COLO829 (cell line): ENCODE data around the gene C2orf42.
"Not testable (repeated sequence)": the region's sequence is repeated elsewhere in the genome, so short reads cannot be mapped to it uniquely, and the experiment has no call there.

ENCODE experiments used
- DNase-seq: peaks from one replicate; pipeline ENCODE4 v3.0.0; 2012; ENCODE audit warnings: low spot score

The C2orf42 gene

DNA sequence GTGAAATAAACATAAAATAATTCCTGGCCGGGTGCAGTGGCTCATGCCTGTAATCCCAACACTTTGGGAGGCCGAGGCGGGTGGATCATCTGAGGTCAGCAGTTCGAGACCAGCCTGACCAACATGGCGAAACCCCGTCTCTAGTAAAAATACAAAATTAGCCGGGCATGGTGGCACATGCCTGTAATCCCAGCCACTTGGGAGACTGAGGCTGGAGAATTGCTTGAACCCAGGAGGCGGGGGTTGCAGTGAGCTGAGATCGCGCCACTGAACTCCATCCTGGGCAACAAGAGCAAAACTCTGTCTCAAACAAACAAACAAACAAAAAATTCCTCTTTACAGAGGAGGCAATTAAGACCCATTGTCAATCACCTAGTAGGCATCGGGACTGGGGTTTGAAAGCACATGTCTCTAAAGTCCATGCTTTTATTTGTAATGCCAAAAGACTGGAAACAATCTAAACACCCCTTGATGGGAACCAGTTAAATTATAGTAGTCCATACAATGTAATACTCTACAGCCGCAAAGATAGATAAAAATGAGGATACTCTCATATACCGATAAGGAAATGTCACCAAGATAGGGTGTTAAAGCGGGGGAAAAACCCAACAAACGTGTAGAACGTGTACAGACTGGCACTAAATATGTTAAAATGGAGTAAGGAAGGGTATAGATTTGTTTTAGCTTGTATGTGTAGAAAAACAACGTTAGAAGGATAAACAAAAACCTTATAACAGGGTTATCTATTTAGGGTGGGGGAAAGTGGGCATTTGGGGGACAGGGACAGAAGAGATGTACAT lies 59.3 kb downstream of the C2orf42 start:
- DNase-seq: not testable (repeated sequence)

DNA sequence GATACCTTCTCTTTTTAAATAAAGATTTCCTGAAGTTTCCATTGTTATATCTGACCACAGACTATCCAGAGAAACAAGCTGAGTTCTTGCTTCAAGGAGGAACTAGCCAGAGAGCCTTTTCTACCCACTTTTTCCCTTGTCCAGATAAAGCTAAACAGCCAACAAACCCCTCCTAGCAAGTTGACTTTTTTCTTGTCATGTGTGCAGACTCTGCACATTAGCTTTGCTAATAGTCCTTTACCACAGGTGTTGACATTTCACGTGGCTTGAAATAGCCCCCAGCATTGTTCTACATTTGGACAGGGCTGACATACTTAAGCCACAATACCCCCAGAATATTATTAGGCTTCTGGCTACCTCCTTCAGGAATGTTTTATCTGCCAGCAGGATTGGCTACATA lies 62.8 kb downstream of the C2orf42 start:
- no peak for DNase-seq

DNA sequence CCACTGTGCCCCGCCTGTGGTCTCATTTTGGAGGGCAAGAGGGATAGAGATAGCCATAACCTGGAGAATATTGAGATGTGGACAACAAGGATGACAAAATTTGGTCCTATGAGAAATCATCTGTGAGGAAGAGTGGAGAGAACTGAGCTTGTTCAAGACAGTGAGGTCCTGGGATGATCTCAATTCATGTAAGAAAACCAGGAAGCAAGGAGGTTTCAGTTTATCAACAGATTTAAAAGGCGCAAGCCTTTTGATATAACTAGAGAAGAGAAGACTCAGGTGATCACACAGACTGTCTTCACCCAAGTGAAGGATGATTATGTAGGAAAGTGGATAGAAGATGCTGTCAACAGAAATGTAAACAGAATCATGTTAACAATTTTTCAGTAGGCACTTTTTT lies 64.4 kb downstream of the C2orf42 start:
- DNase-seq: no peak

DNA sequence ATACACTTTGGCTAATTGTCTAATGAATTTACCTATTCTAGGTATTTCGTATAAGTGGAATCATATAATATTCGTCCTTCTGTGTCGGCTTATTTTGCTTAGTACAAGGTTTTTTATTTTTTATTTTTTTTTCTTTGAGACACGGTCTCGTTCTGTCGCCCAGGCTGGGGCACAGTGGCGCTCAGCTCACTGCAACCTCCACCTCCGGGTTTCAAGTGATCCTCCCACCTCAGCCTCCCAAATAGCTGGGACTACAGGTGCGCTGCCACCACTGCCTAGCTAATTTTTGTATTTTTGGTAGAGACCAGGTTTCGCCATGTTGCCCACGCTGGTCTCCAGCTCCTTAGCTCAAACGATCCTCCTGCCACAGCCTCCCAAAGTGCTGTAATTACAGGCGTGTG lies 65.3 kb downstream of the C2orf42 start:
- DNase-seq: no peak

DNA sequence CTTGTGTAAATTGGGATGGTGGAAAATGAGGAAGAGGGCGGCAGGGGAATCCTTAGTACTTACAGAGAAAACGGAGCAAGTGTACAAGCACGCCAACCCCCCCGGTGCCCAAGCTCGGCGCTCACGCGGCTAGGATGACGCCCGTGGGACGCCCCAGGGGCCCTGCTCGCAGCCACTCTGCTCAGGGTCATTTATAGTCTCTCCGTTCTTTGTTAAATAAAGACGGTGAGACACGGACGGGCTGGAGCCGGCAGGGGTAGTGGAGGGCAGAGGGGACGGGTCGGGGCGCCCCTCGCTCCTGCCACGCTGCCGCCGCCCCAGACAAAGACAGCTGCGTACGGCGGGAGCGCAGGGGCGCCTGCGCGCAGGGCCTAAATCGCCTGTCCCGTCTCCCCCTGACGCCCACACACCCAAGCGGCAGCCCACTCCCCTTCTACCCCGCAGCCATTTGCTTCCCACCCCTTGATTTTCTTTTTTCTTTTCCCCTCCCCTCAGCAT lies 65.8 kb downstream of the C2orf42 start:
- DNase-seq: no peak

DNA sequence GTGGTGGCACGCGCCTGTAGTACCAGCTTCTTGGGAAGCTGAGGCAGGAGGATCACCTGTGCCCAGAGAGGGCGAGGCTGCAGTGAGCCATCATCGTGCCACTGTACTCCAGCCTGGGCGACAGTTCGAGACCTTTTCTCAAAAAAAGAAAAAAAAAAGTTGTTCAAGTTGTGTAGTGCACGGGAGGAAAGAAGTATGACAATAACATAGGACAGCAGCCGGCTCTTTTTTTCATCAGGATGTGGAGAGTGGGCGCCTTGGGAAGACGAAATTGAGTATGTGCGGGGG lies 67.0 kb downstream of the C2orf42 start:
- no peak for DNase-seq

DNA sequence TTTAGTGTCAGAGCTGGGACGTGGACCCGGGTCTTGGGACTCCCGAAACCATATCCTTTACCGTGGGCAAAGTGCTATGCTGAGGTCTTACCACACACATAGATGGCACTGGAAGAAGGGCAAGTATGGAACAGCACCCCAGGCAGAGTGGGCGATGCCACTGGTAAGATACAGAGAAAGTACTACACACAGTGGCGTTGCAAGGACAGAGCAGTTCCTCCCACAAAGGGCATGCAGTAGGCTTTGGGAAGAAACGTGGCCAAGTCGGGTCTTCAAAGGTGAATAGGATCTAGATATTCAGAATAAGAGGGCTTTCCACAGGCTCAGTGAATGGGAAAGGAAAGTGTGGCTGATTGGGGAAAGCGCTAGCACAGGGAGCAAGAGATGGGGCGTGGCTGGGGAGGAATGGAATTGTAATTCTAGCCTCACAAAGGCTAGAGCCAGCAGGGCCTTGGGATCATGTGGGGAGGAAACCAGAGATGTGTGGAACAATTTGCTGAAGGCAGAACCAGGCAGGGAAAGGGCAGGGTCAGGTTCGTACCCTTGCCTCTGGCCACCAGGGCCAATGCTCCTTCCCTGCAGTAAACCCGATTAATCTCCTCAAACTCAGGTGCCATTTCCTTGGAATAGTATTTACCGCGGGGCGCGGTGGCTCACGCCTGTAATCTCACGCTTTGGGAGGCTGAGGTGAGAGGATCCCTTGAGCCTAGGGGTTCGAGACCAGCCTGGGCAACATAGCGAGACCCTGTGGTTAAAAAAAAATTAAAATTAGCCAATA lies 67.6 kb downstream of the C2orf42 start:
- DNase-seq: peak; percentile 47

DNA sequence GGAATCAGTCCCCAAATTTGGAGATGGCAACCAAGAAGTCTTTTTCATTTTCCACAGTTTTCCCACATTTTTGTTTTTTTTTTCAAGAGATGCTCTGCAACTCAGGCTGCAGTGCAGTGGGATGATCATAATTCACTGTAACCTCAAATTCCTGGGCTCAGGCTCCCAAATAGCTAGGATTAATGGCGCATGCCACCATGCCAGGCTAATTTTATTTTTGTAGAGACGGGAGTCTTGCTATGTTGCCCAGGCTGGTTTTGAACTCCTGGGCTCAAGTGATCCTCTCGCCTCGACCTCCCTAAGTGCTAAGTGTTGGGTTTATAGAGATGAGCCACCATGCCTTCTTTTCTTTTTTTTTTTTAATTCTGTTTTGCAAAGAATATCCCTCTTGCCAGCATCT lies 68.3 kb downstream of the C2orf42 start:
- DNase-seq: no peak

DNA sequence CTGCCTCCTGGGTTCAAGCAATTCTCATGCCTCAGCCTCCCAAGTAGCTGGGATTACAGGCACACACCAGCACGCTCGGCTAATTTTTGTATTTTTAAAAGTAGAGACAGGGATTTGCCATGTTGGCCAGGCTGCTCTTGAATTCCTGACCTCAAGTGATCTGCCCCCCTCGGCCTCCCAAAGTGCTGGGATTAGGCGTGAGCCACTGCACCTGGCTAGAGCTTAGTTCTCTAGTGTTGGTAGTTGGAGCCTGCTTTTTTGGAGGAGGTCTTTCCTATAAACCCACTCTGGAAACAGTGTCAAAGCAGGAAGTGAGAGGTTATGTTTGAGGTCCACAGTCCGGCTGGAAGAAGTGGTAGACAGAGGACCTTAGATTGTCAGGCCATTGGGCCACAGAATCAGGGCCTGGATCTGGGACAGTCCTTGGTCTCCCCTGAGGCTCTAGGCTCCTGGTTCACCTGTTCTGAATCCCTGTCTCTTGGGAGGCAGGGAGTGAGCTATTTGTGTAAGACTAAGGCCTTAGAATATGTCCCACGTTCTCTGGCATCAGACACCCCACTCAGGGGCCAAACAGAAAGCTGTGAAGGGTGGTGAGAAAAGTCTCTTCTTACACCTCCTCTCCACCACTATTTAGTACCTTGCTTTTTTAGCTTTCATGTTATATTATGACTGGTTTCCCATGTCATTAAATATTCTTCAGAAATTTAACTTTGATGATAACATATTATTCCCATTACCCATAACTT lies 69.0 kb downstream of the C2orf42 start:
- no peak for DNase-seq

DNA sequence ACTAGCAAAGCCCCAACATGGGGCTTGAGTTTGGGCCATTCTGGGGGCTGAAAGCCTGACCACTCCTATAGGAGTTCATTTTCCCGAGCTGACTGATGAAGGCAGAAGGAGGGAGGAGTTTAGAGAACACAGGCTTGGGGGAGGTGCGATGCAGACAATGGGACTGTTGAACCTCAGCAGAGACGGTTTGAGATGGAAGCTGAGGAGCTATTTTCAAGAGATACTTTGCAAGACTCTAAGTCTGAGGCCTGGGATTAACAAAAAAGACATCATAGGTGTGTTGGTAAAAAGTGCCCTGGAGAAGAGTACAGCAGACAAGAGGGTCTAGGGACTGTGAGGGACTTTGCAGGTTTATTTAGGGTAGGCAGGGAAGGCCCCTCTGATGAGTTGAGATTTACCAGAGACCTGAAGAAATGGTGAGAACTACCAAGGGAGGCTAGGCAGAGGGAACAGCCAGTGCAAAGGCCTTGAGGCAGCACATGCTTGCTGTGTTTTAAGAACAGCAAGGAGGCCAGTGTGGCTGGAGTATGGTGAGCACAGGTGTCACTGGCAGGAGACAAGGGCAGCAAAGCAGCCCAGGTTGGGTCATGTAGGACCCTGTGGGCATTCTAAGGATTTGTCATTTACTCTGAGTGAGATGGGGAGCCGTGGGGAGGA lies 71.9 kb downstream of the C2orf42 start:
- DNase-seq: no peak

DNA sequence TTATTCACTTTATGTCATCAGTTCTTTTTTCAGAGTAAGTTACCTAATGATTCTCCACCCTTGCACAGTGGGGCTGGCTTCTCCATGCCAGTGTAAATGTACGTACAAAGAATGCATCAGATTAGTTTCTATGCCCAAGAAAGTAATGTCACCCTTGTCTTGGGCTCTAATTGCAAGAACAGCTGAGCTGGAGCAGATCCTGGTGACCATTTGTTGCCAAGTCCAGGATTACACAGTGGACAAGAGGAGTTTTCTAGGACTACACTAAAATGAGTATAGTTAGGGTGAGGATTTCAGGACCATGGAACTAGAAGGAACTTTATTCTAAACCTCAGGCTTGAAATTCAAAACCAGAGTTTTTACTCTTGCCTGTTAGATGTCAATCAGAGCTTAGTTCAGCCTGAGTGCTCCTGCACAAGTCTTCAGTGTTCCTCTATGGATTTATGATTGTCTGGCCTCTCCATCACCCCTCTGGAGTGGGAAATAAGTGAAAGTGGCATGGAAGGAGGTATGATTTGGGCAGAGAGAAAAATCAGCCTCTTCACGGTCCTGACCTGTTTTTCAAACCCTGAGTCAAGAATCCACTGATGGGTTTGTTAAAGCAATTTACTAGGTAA lies 73.8 kb downstream of the C2orf42 start:
- DNase-seq: no peak

DNA sequence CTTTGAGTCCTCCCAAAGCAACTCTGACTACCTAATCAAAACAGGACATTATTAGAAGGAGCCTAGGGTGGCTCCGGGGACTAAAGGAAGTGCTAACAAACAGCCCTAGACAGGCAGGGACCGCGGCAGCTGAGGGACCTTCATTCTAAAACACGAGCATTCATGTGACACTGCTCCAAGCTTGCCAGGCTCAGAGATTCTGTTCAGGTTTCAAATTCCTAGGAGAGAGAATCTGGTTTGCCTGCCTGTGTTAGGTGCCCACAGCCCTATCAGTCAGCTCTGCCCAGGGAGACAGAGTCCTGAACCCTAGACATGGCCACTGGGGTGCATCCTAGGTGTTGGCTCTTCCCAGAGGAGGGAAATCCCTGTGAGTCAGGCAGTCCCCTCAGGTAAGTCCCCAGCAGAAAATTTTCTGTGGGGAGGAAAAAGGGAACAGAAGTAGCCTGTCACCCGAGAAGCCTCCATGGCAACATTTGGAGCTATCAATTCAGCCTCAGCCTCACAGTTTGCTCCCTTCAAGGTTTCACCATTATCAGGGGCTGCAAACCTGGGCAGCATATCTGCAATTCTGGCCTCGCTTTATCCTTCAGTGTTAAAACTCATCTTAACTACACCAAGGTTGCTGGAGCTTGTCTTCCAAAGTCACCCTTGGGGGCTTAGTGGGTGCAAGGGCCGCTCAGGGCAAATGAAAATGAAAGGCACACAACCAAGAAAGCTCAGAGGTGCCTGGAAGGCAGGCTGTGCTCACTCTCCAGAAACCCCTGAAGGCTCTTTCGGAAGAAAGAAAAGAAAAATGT lies 75.0 kb downstream of the C2orf42 start:
- no peak for DNase-seq

DNA sequence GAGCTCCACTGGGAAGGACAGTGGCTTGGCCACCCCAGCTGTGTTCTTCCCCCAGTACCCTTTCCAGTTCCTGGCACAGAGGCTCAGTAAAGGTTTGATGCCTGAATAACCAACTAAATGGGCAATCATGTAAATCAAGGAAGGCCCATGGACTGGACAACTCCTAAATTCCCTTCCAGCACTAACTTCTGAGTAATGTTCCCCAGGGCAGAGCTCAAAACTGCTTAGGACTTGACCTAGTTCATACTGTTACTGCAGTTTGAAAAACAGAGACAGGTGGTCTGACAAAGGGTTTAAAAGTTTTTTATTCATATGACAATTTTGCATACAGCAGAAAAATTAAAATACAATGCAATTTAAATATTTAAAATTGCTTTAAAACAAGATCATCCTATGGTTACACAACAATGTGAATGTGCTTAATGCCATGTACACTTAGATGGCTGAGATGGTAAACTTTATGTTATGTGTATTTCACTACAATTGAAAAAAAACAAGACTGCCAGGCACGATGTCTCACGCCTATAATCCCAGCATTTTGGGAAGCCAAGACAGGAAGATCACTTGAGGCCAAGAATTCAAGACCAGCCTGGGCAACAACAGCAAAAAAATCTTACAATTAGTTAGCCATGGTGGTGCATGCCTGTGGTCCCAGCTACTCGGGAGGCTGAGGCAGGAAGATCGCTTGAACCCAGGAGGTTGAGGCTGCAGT lies 77.3 kb downstream of the C2orf42 start:
- DNase-seq: no peak

DNA sequence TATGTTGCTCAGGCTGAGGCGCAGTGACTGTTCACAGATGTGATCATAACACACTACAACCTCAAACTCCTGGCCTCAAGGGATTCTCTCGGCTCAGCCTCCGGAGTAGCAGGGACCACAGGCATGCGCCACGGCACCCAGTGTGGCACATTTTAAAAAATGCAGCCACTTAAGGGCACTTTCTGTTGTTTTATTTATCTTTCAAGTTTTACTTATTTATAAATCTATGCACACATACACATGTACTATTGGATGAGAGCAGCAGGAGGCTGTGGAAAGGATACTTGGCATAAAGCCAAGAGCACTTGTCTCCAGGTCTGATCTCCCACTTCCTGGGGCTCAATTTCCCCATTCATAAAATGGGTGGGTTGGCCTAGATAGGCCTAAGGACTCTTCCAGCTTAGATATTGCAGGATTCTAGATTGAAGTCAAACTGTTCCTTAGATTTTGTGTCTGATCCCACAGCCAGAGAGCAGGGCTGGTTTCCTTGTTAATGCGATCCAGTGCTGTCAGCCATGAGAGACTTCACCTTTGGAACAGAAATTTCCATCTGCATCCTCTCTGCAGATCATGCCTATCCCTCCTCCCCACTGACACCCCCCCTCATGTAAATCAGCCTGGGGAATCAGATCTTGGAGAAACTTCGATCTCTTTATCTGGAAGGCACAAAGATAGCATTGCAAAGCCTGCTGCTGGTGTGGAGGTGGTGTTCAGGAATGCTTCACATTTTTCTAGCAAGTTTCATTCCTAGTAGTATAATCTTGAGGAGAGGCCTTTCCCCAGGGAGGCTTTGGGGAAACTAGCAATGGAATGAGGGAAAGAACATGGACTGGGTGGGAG lies 78.8 kb downstream of the C2orf42 start:
- no peak for DNase-seq

DNA sequence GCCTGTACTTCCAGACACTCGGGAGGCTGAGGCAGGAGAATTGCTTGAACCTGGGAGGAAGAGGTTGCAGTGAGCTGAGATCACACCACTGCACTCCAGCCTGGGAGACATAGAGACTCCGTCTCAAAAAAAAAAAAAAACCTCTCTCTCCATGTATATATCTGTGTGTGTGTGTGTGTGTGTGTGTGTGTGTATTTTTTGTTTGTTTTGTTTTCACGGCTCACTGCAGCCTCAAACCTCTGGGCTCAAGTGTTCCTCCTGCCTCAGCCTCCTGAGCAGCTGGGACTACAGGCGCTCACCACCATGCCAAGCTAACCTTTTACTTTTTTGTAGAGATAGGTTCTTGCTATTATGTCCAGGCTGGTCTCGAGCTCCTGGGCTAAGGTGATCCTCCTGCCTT lies 80.4 kb downstream of the C2orf42 start:
- DNase-seq: not testable (repeated sequence)

DNA sequence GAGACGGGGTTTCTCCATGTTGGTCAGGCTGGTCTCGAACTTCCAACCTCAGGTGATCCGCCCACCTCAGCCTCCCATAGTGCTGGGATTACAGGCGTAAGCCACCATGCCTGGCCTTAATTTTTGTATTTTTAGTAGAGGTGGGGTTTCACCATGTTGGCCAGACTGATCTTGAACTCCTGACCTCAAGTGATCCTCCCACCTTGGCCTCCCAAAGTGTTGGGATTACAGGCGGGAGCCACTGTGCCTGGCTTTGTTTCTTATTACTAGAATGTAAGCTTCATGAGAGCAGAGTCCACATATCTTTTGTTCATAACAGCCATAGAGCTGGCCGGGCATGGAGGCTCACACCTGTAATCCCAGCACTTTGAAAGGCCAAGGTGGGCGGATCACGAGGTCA lies 84.7 kb downstream of the C2orf42 start:
- not testable (repeated sequence) for DNase-seq

DNA sequence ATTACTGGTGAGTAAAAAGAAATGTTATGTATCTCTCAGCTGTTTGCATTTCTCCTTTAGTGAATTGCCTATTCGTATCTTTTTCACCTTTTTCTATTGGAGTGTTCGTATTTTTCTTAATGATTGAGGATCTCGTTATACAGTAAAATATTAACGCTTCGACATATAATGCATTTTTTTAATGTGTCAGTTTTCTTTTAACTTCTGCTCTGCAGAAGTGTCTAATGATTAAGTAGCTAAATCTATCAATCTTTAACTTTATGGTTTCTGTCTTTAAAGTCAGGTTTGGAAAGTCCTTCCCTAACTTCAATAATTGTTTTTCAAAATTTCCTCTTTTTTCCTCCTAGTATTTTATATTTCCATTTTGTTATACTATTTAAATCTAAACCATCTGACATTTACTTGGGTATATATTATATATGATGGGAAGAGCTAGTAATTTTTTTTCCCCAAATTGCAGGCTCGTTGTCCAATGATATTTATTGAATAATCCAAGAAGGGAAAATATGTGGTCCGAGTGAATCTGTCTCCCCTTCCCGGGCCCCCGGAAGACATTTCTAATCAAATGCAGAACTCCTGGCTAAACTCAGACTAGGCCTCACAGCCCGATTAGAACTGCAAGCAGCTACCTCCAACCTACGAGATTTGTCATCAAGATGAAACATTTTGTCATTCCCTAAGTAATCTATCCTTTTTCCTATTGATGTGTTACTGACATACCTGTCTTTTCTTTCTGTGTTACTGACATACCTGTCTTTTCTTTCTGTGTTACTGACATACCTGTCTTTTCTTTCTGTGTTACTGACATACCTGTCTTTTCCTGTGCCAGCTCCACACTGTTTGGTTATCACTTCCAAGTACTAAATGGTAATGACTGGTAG lies 86.3 kb downstream of the C2orf42 start:
- DNase-seq: no peak

DNA sequence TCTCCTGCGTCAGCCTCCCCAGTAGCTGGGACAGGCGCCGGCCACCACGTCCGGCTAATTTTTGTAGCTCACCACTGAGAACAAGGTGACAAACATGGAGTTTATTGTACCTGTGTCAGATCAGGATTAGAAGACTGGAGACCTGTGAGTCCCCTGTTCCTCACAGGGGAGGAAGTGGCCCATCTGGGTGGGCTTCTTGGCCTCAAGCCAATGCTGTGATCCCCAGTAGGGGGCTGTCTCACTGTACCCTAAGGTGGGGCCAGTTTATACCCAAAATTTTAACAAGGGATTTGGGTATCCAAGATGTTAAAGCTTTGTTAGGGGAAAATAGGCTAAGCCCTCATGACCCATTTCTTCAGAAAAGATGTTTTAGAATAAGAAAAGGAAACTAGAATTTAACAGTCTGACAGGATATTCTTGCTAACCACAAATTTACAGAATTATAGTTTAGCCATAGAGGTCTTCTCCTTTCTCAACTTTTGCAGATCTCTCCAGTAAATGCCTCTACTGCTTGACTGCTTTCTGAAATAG lies 87.2 kb downstream of the C2orf42 start:
- no peak for DNase-seq
